A549 treated with Hydrocortisone at 1 μM for 4 hours (cell line): Measurements from ENCODE around the gene LAYN. TPM values are rescaled to one million over a fixed set of nuclear protein-coding genes. Genes with fewer than 3 reads are reported as not detected.

Experiments used
- total RNA-seq: library from RNA; stranded (reverse); fragments of 200-300 nt; extraction: Qiagen RNA extraction; gene quantifications from 5 replicates; pipeline ENCODE4 v1.2.3, GENCODE V29; 2022

Gene LAYN
- total RNA-seq = 3.9 to 4.5 TPM (median 4.1 TPM) in 5 replicates

GRCh38 chr11:111540114-111540936, at the start of gene LAYN:
Gene LAYN (plus strand): TSS chr11:111540720. CDS start chr11:111540844, 124 bp downstream.

GRCh38 chr11:111512296-111513239, 28.0 kb upstream of the LAYN start, which contains the start of gene BTG4:
Gene BTG4 (minus strand): TSS chr11:111512386. CDS start chr11:111498776, 13,610 bp downstream.

GRCh38 chr11:111514216-111515031, 26.1 kb upstream of the LAYN start, which contains the start of gene HOATZ:
Gene HOATZ (plus strand): TSS chr11:111514778. CDS start chr11:111514785, 7 bp downstream.

GRCh38 chr11:111601979-111602864, 61.7 kb downstream of the LAYN start, which contains the start of gene SIK2:
Gene SIK2 (plus strand): TSS chr11:111602449. CDS start chr11:111602564, 115 bp downstream.

Other genes with a start within 250 kb of the LAYN start
- 1.0 to 1.5 TPM (median 1.4 TPM) in 5 replicates for gene POU2AF3, start 242.2 kb upstream of the LAYN start, total RNA-seq
- not detected in 5 replicates for gene POU2AF1, start 161.4 kb upstream of the LAYN start, total RNA-seq
- 0.10 to 0.23 TPM (median 0.16 TPM) in 4 of 5 replicates, not detected in the other for gene BTG4, start 28.3 kb upstream of the LAYN start, total RNA-seq
- not detected in 5 replicates for gene HOATZ, start 25.9 kb upstream of the LAYN start, total RNA-seq
- gene SIK2, start 61.7 kb downstream of the LAYN start, total RNA-seq = 7.1 to 10.4 TPM (median 7.6 TPM) in 5 replicates
- gene PPP2R1B, start 225.7 kb downstream of the LAYN start, total RNA-seq = 16.2 to 22.1 TPM (median 18.9 TPM) in 5 replicates